ENCODE measurements around the gene MRPL46.
A peak's percentile ranks its signal among the peaks of the same experiment; 100 is the strongest.

MRPL46 gene

GRCh38 chr15:88467073-88467934 lies at the start of gene MRPL46, which contains the start of gene MRPS11:
TSS of gene MRPL46 (minus strand) at chr15:88467388. CDS start at chr15:88467377, 11 bp downstream.
TSS of gene MRPS11 (plus strand) at chr15:88467708. CDS start at chr15:88467718, 10 bp downstream.
- peak; percentile 89 for DNase-seq

GRCh38 chr15:88513195-88513594 lies 46.0 kb upstream of the MRPL46 start:
- DNase-seq: peak; percentile 53

GRCh38 chr15:88512601-88513000 lies 45.4 kb upstream of the MRPL46 start:
- peak; percentile 51 for DNase-seq

- no peak for DNase-seq
Measured at GRCh38 chr15:88512078-88512477, 44.9 kb upstream of the MRPL46 start.

- no peak for DNase-seq
Measured at GRCh38 chr15:88511161-88511560, 44.0 kb upstream of the MRPL46 start.

- DNase-seq: no peak
Measured at GRCh38 chr15:88509964-88510363, 42.8 kb upstream of the MRPL46 start.

- DNase-seq: no peak
Measured at GRCh38 chr15:88509321-88509720, 42.1 kb upstream of the MRPL46 start.

- DNase-seq: no peak
Measured at GRCh38 chr15:88506628-88507027, 39.4 kb upstream of the MRPL46 start.

GRCh38 chr15:88505721-88506120 lies 38.5 kb upstream of the MRPL46 start:
- DNase-seq: no peak

- DNase-seq: no peak
Measured at GRCh38 chr15:88504445-88504844, 37.3 kb upstream of the MRPL46 start.

- DNase-seq: no peak
Measured at GRCh38 chr15:88498996-88499395, 31.8 kb upstream of the MRPL46 start.

- DNase-seq: no peak
Measured at GRCh38 chr15:88497109-88497765, 30.0 kb upstream of the MRPL46 start.

GRCh38 chr15:88493844-88494243 lies 26.7 kb upstream of the MRPL46 start:
- no peak for DNase-seq

GRCh38 chr15:88491158-88491557 lies 24.0 kb upstream of the MRPL46 start:
- DNase-seq: no peak

GRCh38 chr15:88490036-88490435 lies 22.8 kb upstream of the MRPL46 start:
- no peak for DNase-seq

- DNase-seq: no peak
Measured at GRCh38 chr15:88489321-88489720, 22.1 kb upstream of the MRPL46 start.

GRCh38 chr15:88487796-88488523 lies 20.8 kb upstream of the MRPL46 start:
- no peak for DNase-seq

- peak; percentile 12 for DNase-seq
Measured at GRCh38 chr15:88487178-88487795, 20.1 kb upstream of the MRPL46 start.

GRCh38 chr15:88484682-88485331 lies 17.6 kb upstream of the MRPL46 start:
- peak; percentile 30 for DNase-seq

GRCh38 chr15:88482263-88482662 lies 15.1 kb upstream of the MRPL46 start:
- DNase-seq: no peak

- no peak for DNase-seq
Measured at GRCh38 chr15:88480981-88481380, 13.8 kb upstream of the MRPL46 start.

GRCh38 chr15:88479169-88479568 lies 12.0 kb upstream of the MRPL46 start:
- no peak for DNase-seq
